Measurements from ENCODE around the gene VWA8.

VWA8 gene

GRCh38 chr13:41597348-41598041 lies 363.4 kb downstream of the VWA8 start:
- H3K9me3 ChIP-seq (ENCODE audit: control insufficient read depth in 5 of 5, low read length in 5 of 5) = no peaks in the 10 kb centered on the region
- H3K4me3 ChIP-seq (ENCODE audit: low read depth in 1 of 5, low read length in 5 of 5) = no peak overlapping the region
- H3K4me1 ChIP-seq (ENCODE audit: control insufficient read depth in 5 of 5, insufficient read depth in 5 of 5, low read length in 5 of 5) = peaks cover 0 to 13% (median 3%) of the 10 kb centered on the region in 5 donors
- no peaks in the 10 kb centered on the region for H3K27me3 ChIP-seq (ENCODE audit: control insufficient read depth in 5 of 5, insufficient read depth in 4 of 5, low read length in 5 of 5)
- H3K36me3 ChIP-seq (ENCODE audit: control insufficient read depth in 5 of 5, insufficient read depth in 5 of 5, low read length in 5 of 5) = peaks cover 0 to 6% (median 2%) of the 10 kb centered on the region in 5 donors
- H3K9ac ChIP-seq (ENCODE audit: low read length in 5 of 5) = no peak overlapping the region
- H3K27ac ChIP-seq (ENCODE audit: low read depth, low read length) = no peak overlapping the region

- H3K4me3 ChIP-seq (ENCODE audit: low read depth in 1 of 5, low read length in 5 of 5) = no peak overlapping the region
- no peak overlapping the region for H3K9ac ChIP-seq (ENCODE audit: low read length in 5 of 5)
- H3K27me3 ChIP-seq (ENCODE audit: control insufficient read depth in 5 of 5, insufficient read depth in 4 of 5, low read length in 5 of 5) = no peaks in the 10 kb centered on the region
- H3K4me1 ChIP-seq (ENCODE audit: control insufficient read depth in 5 of 5, insufficient read depth in 5 of 5, low read length in 5 of 5) = peaks cover 0 to 13% (median 3%) of the 10 kb centered on the region in 5 donors
- no peak overlapping the region for H3K27ac ChIP-seq (ENCODE audit: low read depth, low read length)
- H3K36me3 ChIP-seq (ENCODE audit: control insufficient read depth in 5 of 5, insufficient read depth in 5 of 5, low read length in 5 of 5) = peaks cover 0 to 4% (median 0%) of the 10 kb centered on the region in 5 donors
- H3K9me3 ChIP-seq (ENCODE audit: control insufficient read depth in 5 of 5, low read length in 5 of 5) = no peaks in the 10 kb centered on the region
Measured at GRCh38 chr13:41596190-41596589, 364.7 kb downstream of the VWA8 start.

DNA sequence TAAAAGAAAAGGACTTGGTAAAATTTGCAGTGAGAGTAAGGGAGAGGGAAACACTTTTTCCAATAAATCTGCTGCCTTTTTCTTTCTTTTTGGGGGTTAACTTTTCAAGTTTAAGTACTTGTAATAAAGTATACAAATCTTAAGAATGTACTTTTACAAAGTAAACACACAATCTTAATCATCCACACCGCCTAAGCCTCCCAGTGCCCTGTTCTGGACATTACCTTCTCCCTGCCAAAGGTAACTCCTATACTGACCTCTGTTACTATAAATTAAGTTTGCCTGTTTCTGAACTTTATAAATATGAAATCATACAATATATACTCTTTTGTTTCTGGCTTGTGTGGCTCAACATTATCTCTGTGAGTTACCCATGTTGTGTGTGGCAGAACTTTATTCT lies 365.6 kb downstream of the VWA8 start:
- no peaks in the 10 kb centered on the region for H3K27me3 ChIP-seq (ENCODE audit: control insufficient read depth in 5 of 5, insufficient read depth in 4 of 5, low read length in 5 of 5)
- peaks cover 0 to 2% (median 0%) of the 10 kb centered on the region in 5 donors for H3K36me3 ChIP-seq (ENCODE audit: control insufficient read depth in 5 of 5, insufficient read depth in 5 of 5, low read length in 5 of 5)
- no peak overlapping the region for H3K27ac ChIP-seq (ENCODE audit: low read depth, low read length)
- no peaks in the 10 kb centered on the region for H3K9me3 ChIP-seq (ENCODE audit: control insufficient read depth in 5 of 5, low read length in 5 of 5)
- no peak overlapping the region for H3K9ac ChIP-seq (ENCODE audit: low read length in 5 of 5)
- peaks cover 0 to 13% (median 3%) of the 10 kb centered on the region in 5 donors for H3K4me1 ChIP-seq (ENCODE audit: control insufficient read depth in 5 of 5, insufficient read depth in 5 of 5, low read length in 5 of 5)
- no peak overlapping the region for H3K4me3 ChIP-seq (ENCODE audit: low read depth in 1 of 5, low read length in 5 of 5)

DNA sequence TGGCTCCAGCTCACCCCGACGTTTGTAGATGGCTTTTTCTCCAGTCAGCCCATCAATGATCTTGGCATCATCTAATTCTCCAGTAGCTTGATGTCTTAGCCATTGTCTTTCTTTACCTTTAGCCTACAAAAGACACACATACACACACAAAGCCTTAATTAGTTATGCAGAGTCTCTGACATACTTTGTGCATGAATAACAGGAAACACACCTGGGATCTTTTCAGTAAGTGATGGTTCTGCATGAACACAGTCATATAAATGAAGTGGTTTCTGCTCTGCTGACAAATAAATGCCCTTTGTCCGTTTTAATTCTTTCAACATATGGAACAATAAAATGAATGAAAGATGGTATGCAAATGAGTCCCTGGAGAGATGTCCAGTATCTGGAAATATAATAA lies 370.3 kb downstream of the VWA8 start:
- Histone ChIP-seq H3K36me3 (ENCODE audit: control insufficient read depth in 5 of 5, insufficient read depth in 5 of 5, low read length in 5 of 5) (peaks cover 3 to 23% (median 20%) of the 10 kb centered on the region in 5 donors), H3K9ac (ENCODE audit: low read length in 5 of 5) (no peak overlapping the region), H3K27ac (ENCODE audit: low read depth, low read length) (no peak overlapping the region), H3K4me1 (ENCODE audit: control insufficient read depth in 5 of 5, insufficient read depth in 5 of 5, low read length in 5 of 5) (peaks cover 0 to 8% (median 5%) of the 10 kb centered on the region in 5 donors), H3K4me3 (ENCODE audit: low read depth in 1 of 5, low read length in 5 of 5) (no peak overlapping the region), H3K9me3 (ENCODE audit: control insufficient read depth in 5 of 5, low read length in 5 of 5) (no peaks in the 10 kb centered on the region), H3K27me3 (ENCODE audit: control insufficient read depth in 5 of 5, insufficient read depth in 4 of 5, low read length in 5 of 5) (no peaks in the 10 kb centered on the region)

GRCh38 chr13:41590122-41590521 lies 370.8 kb downstream of the VWA8 start:
- H3K9ac ChIP-seq (ENCODE audit: low read length in 5 of 5) = no peak overlapping the region
- peak overlapping the region; percentile 12 for H3K27ac ChIP-seq (ENCODE audit: low read depth, low read length)
- peaks cover 0 to 8% (median 5%) of the 10 kb centered on the region in 5 donors for H3K4me1 ChIP-seq (ENCODE audit: control insufficient read depth in 5 of 5, insufficient read depth in 5 of 5, low read length in 5 of 5)
- no peak overlapping the region for H3K4me3 ChIP-seq (ENCODE audit: low read depth in 1 of 5, low read length in 5 of 5)
- H3K27me3 ChIP-seq (ENCODE audit: control insufficient read depth in 5 of 5, insufficient read depth in 4 of 5, low read length in 5 of 5) = no peaks in the 10 kb centered on the region
- H3K9me3 ChIP-seq (ENCODE audit: control insufficient read depth in 5 of 5, low read length in 5 of 5) = no peaks in the 10 kb centered on the region
- H3K36me3 ChIP-seq (ENCODE audit: control insufficient read depth in 5 of 5, insufficient read depth in 5 of 5, low read length in 5 of 5) = peaks cover 3 to 25% (median 20%) of the 10 kb centered on the region in 5 donors

DNA sequence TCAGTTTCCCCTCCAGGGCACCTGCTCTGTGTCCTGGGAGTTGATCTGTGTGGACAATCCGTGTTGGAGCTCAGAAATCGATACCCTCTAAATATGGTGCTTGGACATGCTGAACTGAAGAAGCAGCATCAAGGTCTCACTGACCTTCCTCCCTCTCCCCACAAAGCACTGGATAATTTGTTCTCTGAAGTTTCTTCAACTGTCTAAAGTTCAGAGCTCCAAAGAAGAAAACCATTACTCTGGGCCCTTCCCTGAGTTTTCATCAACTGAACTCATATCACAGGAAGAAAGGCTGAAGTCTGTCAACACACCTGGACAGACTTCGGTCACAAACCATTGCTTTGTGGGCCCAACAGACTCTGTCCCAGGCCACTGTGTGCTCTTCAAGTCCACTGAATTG lies 371.5 kb downstream of the VWA8 start:
- H3K27ac ChIP-seq (ENCODE audit: low read depth, low read length) = peak overlapping the region; percentile 12
- H3K9me3 ChIP-seq (ENCODE audit: control insufficient read depth in 5 of 5, low read length in 5 of 5) = no peaks in the 10 kb centered on the region
- H3K4me1 ChIP-seq (ENCODE audit: control insufficient read depth in 5 of 5, insufficient read depth in 5 of 5, low read length in 5 of 5) = peaks cover 0 to 8% (median 5%) of the 10 kb centered on the region in 5 donors
- H3K36me3 ChIP-seq (ENCODE audit: control insufficient read depth in 5 of 5, insufficient read depth in 5 of 5, low read length in 5 of 5) = peaks cover 6 to 26% (median 20%) of the 10 kb centered on the region in 5 donors
- no peak overlapping the region for H3K9ac ChIP-seq (ENCODE audit: low read length in 5 of 5)
- no peak overlapping the region for H3K4me3 ChIP-seq (ENCODE audit: low read depth in 1 of 5, low read length in 5 of 5)
- no peaks in the 10 kb centered on the region for H3K27me3 ChIP-seq (ENCODE audit: control insufficient read depth in 5 of 5, insufficient read depth in 4 of 5, low read length in 5 of 5)

DNA sequence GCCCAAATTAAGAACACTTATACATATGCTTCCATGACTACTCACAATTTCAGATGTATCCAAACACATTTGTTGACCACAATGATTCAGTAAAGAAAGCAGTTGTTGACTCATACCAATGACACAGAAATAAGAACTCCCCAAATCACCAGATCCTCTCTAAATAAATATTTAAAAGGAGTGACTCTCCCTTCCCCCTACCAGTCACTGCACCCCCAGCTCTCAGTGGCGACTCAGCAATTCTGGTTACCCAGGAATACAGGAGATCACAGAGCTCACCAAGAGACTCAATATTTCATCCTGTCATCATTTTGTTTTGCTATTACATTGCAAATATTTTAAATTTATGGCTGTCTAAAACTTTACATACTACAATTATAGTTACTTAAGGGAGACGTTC lies 372.0 kb downstream of the VWA8 start:
- no peak overlapping the region for H3K9ac ChIP-seq (ENCODE audit: low read length in 5 of 5)
- no peak overlapping the region for H3K4me3 ChIP-seq (ENCODE audit: low read depth in 1 of 5, low read length in 5 of 5)
- H3K27me3 ChIP-seq (ENCODE audit: control insufficient read depth in 5 of 5, insufficient read depth in 4 of 5, low read length in 5 of 5) = no peaks in the 10 kb centered on the region
- H3K36me3 ChIP-seq (ENCODE audit: control insufficient read depth in 5 of 5, insufficient read depth in 5 of 5, low read length in 5 of 5) = peaks cover 6 to 26% (median 20%) of the 10 kb centered on the region in 5 donors
- H3K27ac ChIP-seq (ENCODE audit: low read depth, low read length) = no peak overlapping the region
- no peaks in the 10 kb centered on the region for H3K9me3 ChIP-seq (ENCODE audit: control insufficient read depth in 5 of 5, low read length in 5 of 5)
- H3K4me1 ChIP-seq (ENCODE audit: control insufficient read depth in 5 of 5, insufficient read depth in 5 of 5, low read length in 5 of 5) = peaks cover 0 to 8% (median 5%) of the 10 kb centered on the region in 5 donors

DNA sequence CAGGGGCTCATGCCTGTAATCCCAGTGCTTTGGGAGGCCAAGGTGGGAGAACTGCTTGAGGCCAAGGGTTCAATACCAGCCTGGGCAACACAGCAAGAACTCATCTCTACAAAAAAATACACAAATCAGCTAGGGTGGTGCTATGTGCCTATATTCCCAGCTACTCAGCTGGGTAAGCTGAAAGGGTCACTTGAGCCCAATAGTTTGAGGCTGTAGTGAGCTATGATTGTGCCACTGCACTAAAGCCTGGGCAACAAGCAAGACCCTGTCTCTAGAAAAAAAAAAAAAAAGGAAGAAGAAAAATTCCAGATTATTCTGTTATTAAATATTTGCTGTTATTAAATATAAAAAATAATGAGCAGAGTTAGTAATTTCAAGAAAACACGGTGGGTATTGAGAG lies 372.5 kb downstream of the VWA8 start:
- no peak overlapping the region for H3K27ac ChIP-seq (ENCODE audit: low read depth, low read length)
- H3K4me1 ChIP-seq (ENCODE audit: control insufficient read depth in 5 of 5, insufficient read depth in 5 of 5, low read length in 5 of 5) = peaks cover 0 to 6% (median 3%) of the 10 kb centered on the region in 5 donors

GRCh38 chr13:41587490-41587889 lies 373.4 kb downstream of the VWA8 start:
- Histone ChIP-seq H3K4me1 (ENCODE audit: control insufficient read depth in 5 of 5, insufficient read depth in 5 of 5, low read length in 5 of 5) (peaks cover 0 to 6% (median 0%) of the 10 kb centered on the region in 5 donors), H3K4me3 (ENCODE audit: low read depth in 1 of 5, low read length in 5 of 5) (no peak overlapping the region), H3K27ac (ENCODE audit: low read depth, low read length) (no peak overlapping the region), H3K9me3 (ENCODE audit: control insufficient read depth in 5 of 5, low read length in 5 of 5) (no peaks in the 10 kb centered on the region), H3K36me3 (ENCODE audit: control insufficient read depth in 5 of 5, insufficient read depth in 5 of 5, low read length in 5 of 5) (peaks cover 6 to 26% (median 23%) of the 10 kb centered on the region in 5 donors), H3K9ac (ENCODE audit: low read length in 5 of 5) (no peak overlapping the region), H3K27me3 (ENCODE audit: control insufficient read depth in 5 of 5, insufficient read depth in 4 of 5, low read length in 5 of 5) (no peaks in the 10 kb centered on the region)

More for the DNA sequence above, 372.5 kb downstream of the VWA8 start:
- H3K9ac ChIP-seq (ENCODE audit: low read length in 5 of 5) = no peak overlapping the region
- H3K27me3 ChIP-seq (ENCODE audit: control insufficient read depth in 5 of 5, insufficient read depth in 4 of 5, low read length in 5 of 5) = no peaks in the 10 kb centered on the region
- H3K9me3 ChIP-seq (ENCODE audit: control insufficient read depth in 5 of 5, low read length in 5 of 5) = no peaks in the 10 kb centered on the region
- no peak overlapping the region for H3K4me3 ChIP-seq (ENCODE audit: low read depth in 1 of 5, low read length in 5 of 5)
- peaks cover 6 to 26% (median 20%) of the 10 kb centered on the region in 5 donors for H3K36me3 ChIP-seq (ENCODE audit: control insufficient read depth in 5 of 5, insufficient read depth in 5 of 5, low read length in 5 of 5)

GRCh38 chr13:41586216-41586615 lies 374.7 kb downstream of the VWA8 start:
- no peak overlapping the region for H3K9ac ChIP-seq (ENCODE audit: low read length in 5 of 5)
- H3K4me3 ChIP-seq (ENCODE audit: low read depth in 1 of 5, low read length in 5 of 5) = no peak overlapping the region
- peaks cover 6 to 26% (median 23%) of the 10 kb centered on the region in 5 donors for H3K36me3 ChIP-seq (ENCODE audit: control insufficient read depth in 5 of 5, insufficient read depth in 5 of 5, low read length in 5 of 5)
- peaks cover 0 to 9% (median 6%) of the 10 kb centered on the region in 5 donors for H3K4me1 ChIP-seq (ENCODE audit: control insufficient read depth in 5 of 5, insufficient read depth in 5 of 5, low read length in 5 of 5)
- no peak overlapping the region for H3K27ac ChIP-seq (ENCODE audit: low read depth, low read length)
- H3K9me3 ChIP-seq (ENCODE audit: control insufficient read depth in 5 of 5, low read length in 5 of 5) = no peaks in the 10 kb centered on the region
- no peaks in the 10 kb centered on the region for H3K27me3 ChIP-seq (ENCODE audit: control insufficient read depth in 5 of 5, insufficient read depth in 4 of 5, low read length in 5 of 5)

Measured in subcutaneous abdominal adipose tissue (tissue), 5 donors.